K562 (cell line): ENCODE results near the gene RTN4. TPM values are rescaled to one million over a fixed set of nuclear protein-coding genes. Genes with fewer than 3 reads are reported as not detected.

ENCODE experiments used
- DACH1 ChIP-seq: fragments of 450-650 bp; IDR thresholded peaks from 2 replicates; pipeline ENCODE4 v1.6.1; 2018; ENCODE audit not compliant: partially characterized antibody
- E2F1 ChIP-seq: sonication (generic); formaldehyde crosslinking; IDR thresholded peaks from 2 replicates; pipeline ENCODE4 v1.8.1; 2023; ENCODE audit warnings: mild to moderate bottlenecking, missing genetic modification reagents, moderate library complexity
- E2F8 ChIP-seq: fragments of 450-650 bp; IDR thresholded peaks from 2 replicates; pipeline ENCODE4 v1.7.1; 2018; ENCODE audit warnings: mild to moderate bottlenecking, low read depth; ENCODE audit not compliant: partially characterized antibody
- ESRRA ChIP-seq: fragments of 450-650 bp; IDR thresholded peaks from 2 replicates; pipeline ENCODE4 v1.6.1; 2014; ENCODE audit warnings: low read depth, mild to moderate bottlenecking, moderate library complexity, borderline replicate concordance
- GTF2A2 ChIP-seq: IDR thresholded peaks from 2 replicates; pipeline ENCODE4 v1.6.1; 2016; ENCODE audit warnings: mild to moderate bottlenecking, missing genetic modification characterization, missing compliant biosample characterization
- KDM1A ChIP-seq, 2 experiments: fragments of 450-650 bp; IDR thresholded peaks; 2 replicates each; pipeline ENCODE4 v1.6.1; 2016; ENCODE audit warnings: mild to moderate bottlenecking in 2 of 2
- KDM5B ChIP-seq: fragments of 200-600 bp; sonication (generic); IDR thresholded peaks from 2 replicates; pipeline ENCODE4 v1.6.1; 2012; ENCODE audit warnings: low read depth, mild to moderate bottlenecking, moderate library complexity, low read length, control low read depth, inconsistent platforms; ENCODE audit not compliant: insufficient replicate concordance
- MAFK ChIP-seq: IDR thresholded peaks from 2 replicates; pipeline ENCODE4 v1.6.1; 2011; ENCODE audit warnings: low read length, improper control_type of control experiment
- PML ChIP-seq: IDR thresholded peaks from 2 replicates; pipeline ENCODE4 v1.6.1; 2012; ENCODE audit warnings: low read length, inconsistent platforms
- SNIP1 ChIP-seq: fragments of 450-650 bp; IDR thresholded peaks from 2 replicates; pipeline ENCODE4 v1.7.1; 2017; ENCODE audit warnings: low read depth, mild to moderate bottlenecking
- TBL1XR1 ChIP-seq, 2 experiments: IDR thresholded peaks; 2 replicates each; pipeline ENCODE4 v1.6.1; 2012; ENCODE audit warnings: improper control_type of control experiment in 2 of 2, low read length in 2 of 2, mild to moderate bottlenecking in 1 of 2
- ZBTB11 ChIP-seq, 3 experiments: fragments of 200-800 bp in 1 of 3; fragments of 250-450 bp in 1 of 3; fragments of 450-650 bp in 1 of 3; sonication (Bioruptor Pico) in 1 of 3; sonication (Bioruptor generic) in 1 of 3; formaldehyde crosslinking in 1 of 3; IDR thresholded peaks; 2 replicates each; pipeline versions ENCODE4 v1.6.1 to v1.8.0; 2016 to 2022; ENCODE audit warnings: mild to moderate bottlenecking in 2 of 3, missing genetic modification characterization in 2 of 3, missing compliant biosample characterization in 1 of 3, moderate library complexity in 1 of 3
- ZBTB12 ChIP-seq: fragments of 250-450 bp; sonication (Bioruptor Pico); IDR thresholded peaks from 2 replicates; pipeline ENCODE4 v1.4.0; 2020
- ZBTB43 ChIP-seq: sonication (generic); formaldehyde crosslinking; IDR thresholded peaks from 2 replicates; pipeline ENCODE4 v1.8.0; 2023; ENCODE audit warnings: mild to moderate bottlenecking, missing genetic modification reagents
- ZNF507 ChIP-seq: conservative IDR thresholded peaks from 2 replicates; pipeline ENCODE4 v1.6.1; 2017; ENCODE audit warnings: missing genetic modification characterization, missing compliant biosample characterization
- polyA plus RNA-seq, 8 experiments: library from polyadenylated mRNA; depleted of rRNA in 4 of 8; stranded (reverse) in 5 of 8; unstranded in 3 of 8; fragments of >200 nt; fragmentation: Nextera tagmentation in 2 of 8; fragmentation: Illumina TruSeq in 1 of 8; extraction: Ambion mirVana in 2 of 8; extraction: Trizol in 1 of 8; gene quantifications; 2 replicates each; pipeline versions ENCODE4 v1.2.1 to v1.2.3, GENCODE V29; 2011 to 2014; ENCODE audit warnings: inconsistent platforms in 1 of 8, missing spikeins in 1 of 8
- total RNA-seq, 7 experiments: library from RNA; depleted of rRNA in 6 of 7; stranded (reverse); fragments of >200 nt in 6 of 7; fragmentation: Illumina TruSeq in 2 of 7; extraction: Trizol in 2 of 7; gene quantifications; 2 replicates each; pipeline versions ENCODE4 v1.2.1 to v1.2.3, GENCODE V29; 2011 to 2021; ENCODE audit warnings: low replicate concordance in 1 of 7

Gene RTN4
- total and polyA plus RNA-seq, 9 of the 15 experiments (the other 6 are each of a cell fraction or from before 2014, with no cell fraction given), result 73.0 to 248 (median 116) TPM

GRCh38 chr2:54954705-54955357, 95.4 kb downstream of the RTN4 start (continued):
- TF ChIP-seq ZBTB43 (CRISPR knock-in tag) (no peak), GTF2A2 (no peak), PML (no peak), TBL1XR1 (IDR thresholded peaks at IDR 0.05; ENCODE audit: low read length in 2 of 2) (no peak), ZNF507 (tag) (no peak), MAFK (no peak), ZBTB11 (CRISPR knock-in tag; IDR thresholded peaks at IDR 0.05) (no peak), SNIP1 (no peak), KDM5B (no peak), E2F1 (CRISPR knock-in tag) (no peak), E2F8 (no peak), KDM1A (IDR thresholded peaks at IDR 0.05) (peak in 1 of 2 experiments; percentile 11; a peak in 2 of 4 replicates), ZBTB12 (CRISPR knock-in tag) (no peak), DACH1 (no peak), ESRRA (no peak)
